ENCODE data around the gene NSD2. TPM values are rescaled to one million over a fixed set of nuclear protein-coding genes. Genes with fewer than 3 reads are reported as not detected.

Gene NSD2
- total RNA-seq, 1 experiment from 2014 or later: 69.0 TPM

DNA sequence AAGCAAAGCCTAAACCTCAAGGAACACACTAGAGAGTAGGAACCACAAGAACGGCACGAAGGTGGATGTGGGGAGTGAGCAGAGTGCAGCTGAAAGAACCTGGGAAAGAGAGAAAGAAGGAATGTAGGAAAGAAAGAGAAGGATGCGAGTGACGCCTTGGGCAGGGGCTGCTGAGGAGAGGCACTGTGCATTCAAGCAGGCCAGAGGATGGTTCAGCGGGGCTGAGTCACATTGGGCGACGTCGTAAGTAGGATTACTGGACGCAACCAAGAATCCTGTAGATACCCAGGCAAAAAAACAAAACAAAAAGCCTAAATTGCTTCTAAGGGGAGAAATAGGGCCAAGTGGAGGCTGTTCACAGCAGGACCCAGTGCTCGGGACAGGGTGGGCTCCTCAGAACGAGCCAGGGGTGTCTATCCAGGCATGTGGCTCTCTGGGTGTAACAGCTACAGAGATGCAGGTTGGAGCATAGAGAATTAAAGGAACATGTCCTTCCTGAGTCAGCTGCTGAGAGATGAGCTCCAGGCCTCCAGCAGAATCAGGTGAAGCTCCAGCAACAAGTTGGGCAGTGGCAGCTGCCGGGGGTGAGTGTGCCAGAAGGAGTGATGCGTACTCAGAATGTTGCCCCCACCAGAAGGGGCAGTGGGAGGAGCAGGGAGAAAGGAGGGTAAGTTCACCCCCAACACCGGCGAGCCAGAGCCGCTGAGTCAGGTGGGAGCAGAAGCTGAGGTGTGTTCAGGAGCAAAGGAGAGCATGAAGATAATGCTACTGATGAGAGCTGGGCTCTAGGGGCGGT, 98.9 kb downstream of the NSD2 start:
- BruUV-seq (replicated peaks): no TSS peak
- Histone ChIP-seq H3K36me3 (ENCODE audit: low read depth, low read length) (peaks cover 8% of the 10 kb centered on the region; the same call in 1 of the 2 replicates), H3K4me3 (ENCODE audit: low read length) (no peak overlapping the region), H3F3A (ENCODE audit: low read length, unreplicated experiment) (no peaks in the 10 kb centered on the region), H3K9me2 (replicated peaks; ENCODE audit: low read length) (no peaks in the 10 kb centered on the region), H3K27ac (ENCODE audit: low read length) (no peak overlapping the region), H3K4me2 (ENCODE audit: low read length) (no peak overlapping the region), H3K9me3 (ENCODE audit: low read length) (no peaks in the 10 kb centered on the region), H3K79me2 (ENCODE audit: low read length) (no peaks in the 10 kb centered on the region), H3K9ac (ENCODE audit: low read length) (no peak overlapping the region), H3K4me1 (ENCODE audit: insufficient read depth, low read length) (no peaks in the 10 kb centered on the region), H4K20me1 (ENCODE audit: low read length) (no peaks in the 10 kb centered on the region), H3K27me3 (ENCODE audit: low read length) (no peaks in the 10 kb centered on the region), H2AFZ (ENCODE audit: low read length) (no peak overlapping the region)
- ATAC-seq (no peak), DNase-seq (no peak)
- POLR2A ChIA-PET (ENCODE audit: unreplicated experiment): no interaction called here
- intact Hi-C loops (cut with micrococcal nuclease): no loop called here
- CTCF ChIA-PET: no interaction called here
- no peak for TF ChIP-seq EZH2 (IDR thresholded peaks at IDR 0.05; ENCODE audit: low read length, unreplicated experiment)
- TF ChIP-seq, protein P1, sequence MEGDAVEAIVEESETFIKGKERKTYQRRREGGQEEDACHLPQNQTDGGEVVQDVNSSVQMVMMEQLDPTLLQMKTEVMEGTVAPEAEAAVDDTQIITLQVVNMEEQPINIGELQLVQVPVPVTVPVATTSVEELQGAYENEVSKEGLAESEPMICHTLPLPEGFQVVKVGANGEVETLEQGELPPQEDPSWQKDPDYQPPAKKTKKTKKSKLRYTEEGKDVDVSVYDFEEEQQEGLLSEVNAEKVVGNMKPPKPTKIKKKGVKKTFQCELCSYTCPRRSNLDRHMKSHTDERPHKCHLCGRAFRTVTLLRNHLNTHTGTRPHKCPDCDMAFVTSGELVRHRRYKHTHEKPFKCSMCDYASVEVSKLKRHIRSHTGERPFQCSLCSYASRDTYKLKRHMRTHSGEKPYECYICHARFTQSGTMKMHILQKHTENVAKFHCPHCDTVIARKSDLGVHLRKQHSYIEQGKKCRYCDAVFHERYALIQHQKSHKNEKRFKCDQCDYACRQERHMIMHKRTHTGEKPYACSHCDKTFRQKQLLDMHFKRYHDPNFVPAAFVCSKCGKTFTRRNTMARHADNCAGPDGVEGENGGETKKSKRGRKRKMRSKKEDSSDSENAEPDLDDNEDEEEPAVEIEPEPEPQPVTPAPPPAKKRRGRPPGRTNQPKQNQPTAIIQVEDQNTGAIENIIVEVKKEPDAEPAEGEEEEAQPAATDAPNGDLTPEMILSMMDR (conservative IDR thresholded peaks at IDR 0.05; ENCODE audit: low read depth, low read length): no peak
- TF ChIP-seq EZH2phosphoT487 (IDR thresholded peaks at IDR 0.05; ENCODE audit: borderline replicate concordance, low read length): no peak

DNA sequence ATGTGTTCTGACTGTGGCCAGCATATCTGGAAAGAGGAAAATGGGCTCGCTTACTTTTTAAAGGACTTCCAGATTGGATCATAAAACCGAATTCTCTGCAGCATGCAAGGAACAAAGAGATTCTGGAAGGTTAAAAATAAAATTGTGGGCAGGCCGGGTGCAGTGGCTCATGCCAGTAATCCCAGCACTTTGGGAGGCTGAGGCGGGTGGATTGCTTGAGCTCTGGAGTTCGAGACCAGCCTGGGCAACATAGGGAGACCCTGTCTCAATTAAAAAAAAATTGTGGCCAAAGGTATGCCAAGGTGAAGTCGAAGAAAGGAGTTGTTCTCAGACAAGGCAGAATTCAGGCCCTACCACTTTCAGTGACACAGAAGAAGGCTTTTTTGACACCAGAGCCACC, 99.7 kb downstream of the NSD2 start:
- Histone ChIP-seq H3K9me2 (replicated peaks; ENCODE audit: low read length) (no peaks in the 10 kb centered on the region), H4K20me1 (ENCODE audit: low read length) (no peaks in the 10 kb centered on the region), H3K79me2 (ENCODE audit: low read length) (no peaks in the 10 kb centered on the region), H3K9ac (ENCODE audit: low read length) (no peak overlapping the region), H3K27me3 (ENCODE audit: low read length) (no peaks in the 10 kb centered on the region), H3K9me3 (ENCODE audit: low read length) (no peaks in the 10 kb centered on the region), H3F3A (ENCODE audit: low read length, unreplicated experiment) (no peaks in the 10 kb centered on the region), H2AFZ (ENCODE audit: low read length) (no peak overlapping the region), H3K4me3 (ENCODE audit: low read length) (no peak overlapping the region), H3K4me1 (ENCODE audit: insufficient read depth, low read length) (no peaks in the 10 kb centered on the region), H3K4me2 (ENCODE audit: low read length) (no peak overlapping the region), H3K27ac (ENCODE audit: low read length) (no peak overlapping the region), H3K36me3 (ENCODE audit: low read depth, low read length) (peaks cover 7% of the 10 kb centered on the region; the same call in 1 of the 2 replicates)
- DNase-seq (no peak), ATAC-seq (no peak)
- ChIA-PET CTCF (no interaction called here), POLR2A (ENCODE audit: unreplicated experiment) (no interaction called here)
- BruUV-seq (replicated peaks): no TSS peak
- TF ChIP-seq EZH2phosphoT487 (IDR thresholded peaks at IDR 0.05; ENCODE audit: borderline replicate concordance, low read length) (no peak), EZH2 (IDR thresholded peaks at IDR 0.05; ENCODE audit: low read length, unreplicated experiment) (no peak)
- TF ChIP-seq, protein P1 (conservative IDR thresholded peaks at IDR 0.05; ENCODE audit: low read depth, low read length): no peak
- intact Hi-C loops (cut with micrococcal nuclease): no loop called here

- no peak for TF ChIP-seq EZH2 (IDR thresholded peaks at IDR 0.05; ENCODE audit: low read length, unreplicated experiment)
- TF ChIP-seq, protein P1 (conservative IDR thresholded peaks at IDR 0.05; ENCODE audit: low read depth, low read length): no peak
- Histone ChIP-seq H2AFZ (ENCODE audit: low read length) (no peak overlapping the region), H4K20me1 (ENCODE audit: low read length) (no peaks in the 10 kb centered on the region), H3K9me2 (replicated peaks; ENCODE audit: low read length) (no peaks in the 10 kb centered on the region), H3K4me1 (ENCODE audit: insufficient read depth, low read length) (no peaks in the 10 kb centered on the region), H3K79me2 (ENCODE audit: low read length) (no peaks in the 10 kb centered on the region), H3K27ac (ENCODE audit: low read length) (no peak overlapping the region), H3K36me3 (ENCODE audit: low read depth, low read length) (peaks cover 12% of the 10 kb centered on the region; the same call in 1 of the 2 replicates), H3K9me3 (ENCODE audit: low read length) (no peaks in the 10 kb centered on the region), H3F3A (ENCODE audit: low read length, unreplicated experiment) (no peaks in the 10 kb centered on the region), H3K4me2 (ENCODE audit: low read length) (no peak overlapping the region), H3K4me3 (ENCODE audit: low read length) (no peak overlapping the region), H3K27me3 (ENCODE audit: low read length) (no peaks in the 10 kb centered on the region), H3K9ac (ENCODE audit: low read length) (no peak overlapping the region)
- POLR2A ChIA-PET (ENCODE audit: unreplicated experiment): no interaction called here
- BruUV-seq (replicated peaks): no TSS peak
- intact Hi-C loops (cut with micrococcal nuclease): no loop called here
- CTCF ChIA-PET: no interaction called here
- DNase-seq (no peak), ATAC-seq (no peak)
Measured at GRCh38 chr4:1971456-1972200, 100.4 kb downstream of the NSD2 start.
